ENCODE measurements around the gene DCAKD.

DCAKD gene, protein sequence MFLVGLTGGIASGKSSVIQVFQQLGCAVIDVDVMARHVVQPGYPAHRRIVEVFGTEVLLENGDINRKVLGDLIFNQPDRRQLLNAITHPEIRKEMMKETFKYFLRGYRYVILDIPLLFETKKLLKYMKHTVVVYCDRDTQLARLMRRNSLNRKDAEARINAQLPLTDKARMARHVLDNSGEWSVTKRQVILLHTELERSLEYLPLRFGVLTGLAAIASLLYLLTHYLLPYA
- 15.9 reads per million, percentile 42 among the genes with 10 or more reads in this experiment for total RNA-seq

DNA sequence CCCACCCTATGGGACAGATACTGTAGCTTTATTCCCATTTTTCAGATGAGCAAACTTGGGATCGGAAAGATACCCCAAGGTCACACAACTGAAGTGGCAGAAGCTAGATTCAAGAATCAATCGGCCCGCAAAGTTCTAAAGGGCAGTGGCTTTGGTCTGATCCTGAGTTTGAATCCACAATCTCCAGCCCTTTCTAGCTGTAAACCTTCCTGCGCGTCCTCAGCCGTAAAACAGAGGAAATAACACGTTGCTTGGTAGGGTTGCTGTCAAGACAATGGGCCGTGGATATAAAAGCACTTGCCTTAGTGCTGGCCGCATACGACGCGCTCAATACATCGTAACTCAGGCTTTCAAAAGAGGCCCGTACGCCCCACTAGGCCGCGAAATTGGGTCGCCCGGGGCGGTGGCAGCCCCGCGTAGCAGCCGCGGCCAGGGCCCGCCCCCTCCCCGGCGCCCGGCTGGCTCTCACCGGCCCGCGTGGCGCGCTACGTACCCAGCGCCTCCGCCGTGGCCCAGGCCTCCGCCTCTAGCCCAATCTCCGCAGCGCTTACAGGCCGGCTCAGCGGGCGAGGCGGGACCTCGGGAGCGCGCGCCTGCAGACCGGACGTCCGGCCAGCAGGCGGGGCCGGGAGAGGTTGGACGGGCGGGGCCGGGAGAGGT lies at the start of gene DCAKD:
TSS of gene DCAKD (minus strand) at position 573 of the 660 bp plus-strand sequence. CDS start 16,747 bp downstream, outside the sequence.
- peak; percentile 81 for DNase-seq

DNA sequence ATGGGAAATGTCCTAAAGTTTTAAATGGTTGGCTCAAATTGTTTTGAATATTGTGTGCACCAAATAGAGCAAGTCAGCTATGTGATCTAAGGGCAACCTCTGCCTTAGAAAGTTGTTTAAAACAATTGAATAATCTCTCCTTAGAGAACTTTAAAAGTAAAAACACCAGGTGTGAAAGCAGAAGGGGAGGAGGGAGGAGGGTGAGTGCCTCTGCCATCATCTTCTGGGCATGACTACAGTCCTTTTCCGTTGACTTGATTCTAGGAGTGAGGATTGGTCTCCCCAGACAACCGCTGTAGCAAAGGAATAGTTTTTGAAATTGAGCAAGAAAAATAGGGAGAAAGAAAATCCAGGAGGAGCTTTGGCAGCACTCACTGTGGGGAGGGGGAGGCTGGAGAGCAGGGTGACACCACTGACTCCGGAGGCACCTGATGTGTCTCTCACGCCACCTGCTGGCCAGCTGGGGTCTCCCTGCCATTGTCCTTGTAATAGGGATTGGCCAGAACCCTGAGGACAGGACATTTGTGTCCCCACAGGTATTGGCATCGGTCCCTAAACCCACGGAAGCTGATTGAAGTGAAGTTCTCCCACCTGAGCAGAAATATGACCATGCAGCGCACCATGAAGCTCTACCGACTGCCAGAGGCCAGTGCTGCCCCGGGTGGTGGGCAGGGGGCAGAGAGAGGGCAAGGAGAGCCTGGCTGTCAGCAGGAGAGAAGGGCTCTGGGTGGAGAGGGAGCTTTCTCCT lies 47.6 kb upstream of the DCAKD start:
- peak; percentile 72 for DNase-seq

- DNase-seq = no peak
Measured at GRCh38 chr17:45098081-45098868, 46.8 kb upstream of the DCAKD start.

GRCh38 chr17:45096926-45097325 lies 45.5 kb upstream of the DCAKD start:
- DNase-seq = no peak

- no peak for DNase-seq
Measured at GRCh38 chr17:45096141-45096540, 44.7 kb upstream of the DCAKD start.

DNA sequence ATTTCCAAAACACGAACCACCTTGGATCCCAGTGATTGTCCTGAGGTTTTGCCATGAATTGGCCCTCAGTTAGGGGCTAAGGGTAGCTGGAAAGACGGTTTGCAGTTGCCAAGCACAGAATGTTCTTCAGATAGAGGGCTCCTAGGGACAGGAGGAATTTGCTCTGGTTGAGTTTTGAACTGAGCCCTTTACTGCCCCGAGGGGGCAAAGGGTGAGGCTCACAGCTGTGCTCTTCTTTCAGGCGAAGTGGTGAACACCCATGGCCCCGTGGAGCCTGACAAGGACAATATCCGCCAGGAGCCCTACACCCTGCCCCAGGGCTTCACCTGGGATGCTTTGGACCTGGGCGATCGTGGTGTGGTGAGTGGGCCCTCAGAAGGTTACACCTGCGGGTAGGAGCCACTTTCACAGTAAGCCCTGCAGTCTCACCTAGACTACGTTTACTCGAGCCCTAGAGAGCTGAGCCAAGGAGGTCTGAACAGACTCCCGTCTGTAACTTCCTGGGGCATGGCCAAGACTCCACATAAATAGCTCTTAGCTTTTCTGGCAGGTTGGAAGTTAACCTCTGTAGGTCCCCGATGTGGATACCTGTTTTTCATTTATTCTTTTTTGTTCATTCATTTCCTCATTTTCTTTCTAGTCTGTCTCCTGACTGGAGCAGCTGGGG lies 42.1 kb upstream of the DCAKD start:
- no peak for DNase-seq

- no peak for DNase-seq
Measured at GRCh38 chr17:45092911-45093430, 41.5 kb upstream of the DCAKD start.

DNA sequence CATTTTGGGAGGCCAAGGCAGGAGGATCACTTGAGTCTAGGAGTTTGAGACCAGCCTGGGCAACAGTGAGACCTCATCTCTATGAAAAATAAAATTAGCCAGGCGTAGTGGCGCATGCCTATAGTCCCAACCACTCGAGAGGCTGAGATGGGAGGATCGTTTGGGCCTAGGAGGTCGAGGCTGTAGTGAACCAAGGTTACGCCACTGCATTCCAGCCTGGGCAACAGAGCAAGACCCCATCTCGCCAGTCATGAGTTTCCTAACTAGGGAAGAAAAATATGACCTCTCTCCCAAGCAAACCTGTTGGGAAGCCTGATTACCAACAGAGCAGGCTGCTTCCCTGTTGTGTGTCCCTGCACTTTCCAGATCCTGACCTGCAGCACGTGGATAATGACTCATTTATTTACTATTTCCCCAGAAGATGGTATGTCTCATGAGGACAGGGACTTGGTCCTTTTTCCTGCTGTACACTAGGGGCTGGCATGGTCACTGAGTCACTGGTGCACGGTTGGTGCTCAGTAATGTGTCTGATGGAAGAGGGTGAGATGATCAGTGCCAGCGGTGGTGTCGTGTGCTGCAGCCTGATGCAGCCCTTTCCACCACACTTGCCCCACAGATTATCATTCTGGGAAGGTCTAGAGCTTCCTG lies 40.5 kb upstream of the DCAKD start:
- no peak for DNase-seq

GRCh38 chr17:45090711-45091110 lies 39.3 kb upstream of the DCAKD start:
- DNase-seq = no peak

DNA sequence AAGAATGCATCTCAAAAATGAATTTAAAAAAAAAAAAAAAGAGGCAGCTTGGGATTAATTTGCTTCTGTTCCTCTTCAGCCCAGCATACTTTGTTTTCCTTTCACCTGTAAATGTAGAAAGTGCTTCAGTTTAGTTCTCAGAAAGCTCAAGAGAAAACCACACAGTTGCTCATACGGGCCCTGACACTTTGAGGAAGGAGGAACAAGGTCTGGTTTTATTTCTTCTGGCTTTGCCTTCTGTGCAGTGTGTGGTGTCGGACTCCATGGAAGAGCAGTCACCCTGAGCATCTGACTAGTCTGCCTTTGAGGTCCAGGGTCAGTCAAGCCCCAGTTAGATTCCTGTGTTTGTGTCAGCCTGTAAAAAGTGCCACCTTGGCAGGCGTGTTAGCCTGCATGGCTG lies 37.3 kb upstream of the DCAKD start:
- no peak for DNase-seq

GRCh38 chr17:45087978-45088377 lies 36.5 kb upstream of the DCAKD start:
- DNase-seq = no peak

GRCh38 chr17:45087504-45087975 lies 36.1 kb upstream of the DCAKD start:
- no peak for DNase-seq

GRCh38 chr17:45086865-45087503 lies 35.6 kb upstream of the DCAKD start:
- no peak for DNase-seq

- DNase-seq = no peak
Measured at GRCh38 chr17:45086391-45086790, 35.0 kb upstream of the DCAKD start.

GRCh38 chr17:45081047-45081703 lies 29.7 kb upstream of the DCAKD start:
- DNase-seq = no peak

DNA sequence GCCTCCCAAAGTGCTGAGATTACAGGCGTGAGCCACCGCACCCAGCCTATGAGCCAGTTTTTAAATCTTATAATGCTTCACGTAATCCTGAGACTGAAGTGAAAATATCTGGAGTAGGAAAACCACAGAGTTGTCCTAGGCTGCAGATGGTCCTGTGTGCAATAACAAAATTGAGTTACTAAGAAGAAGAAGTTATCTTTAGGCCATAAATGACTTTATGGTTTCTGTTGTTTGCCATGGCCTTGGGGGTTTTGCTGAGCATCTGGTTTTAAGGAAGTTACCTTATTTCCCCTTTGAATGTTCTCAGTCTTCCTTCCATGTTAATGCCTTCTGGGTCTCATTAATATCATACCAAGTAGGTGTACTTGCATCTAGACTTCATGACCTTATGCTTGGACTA lies 26.2 kb upstream of the DCAKD start:
- no peak for DNase-seq

DNA sequence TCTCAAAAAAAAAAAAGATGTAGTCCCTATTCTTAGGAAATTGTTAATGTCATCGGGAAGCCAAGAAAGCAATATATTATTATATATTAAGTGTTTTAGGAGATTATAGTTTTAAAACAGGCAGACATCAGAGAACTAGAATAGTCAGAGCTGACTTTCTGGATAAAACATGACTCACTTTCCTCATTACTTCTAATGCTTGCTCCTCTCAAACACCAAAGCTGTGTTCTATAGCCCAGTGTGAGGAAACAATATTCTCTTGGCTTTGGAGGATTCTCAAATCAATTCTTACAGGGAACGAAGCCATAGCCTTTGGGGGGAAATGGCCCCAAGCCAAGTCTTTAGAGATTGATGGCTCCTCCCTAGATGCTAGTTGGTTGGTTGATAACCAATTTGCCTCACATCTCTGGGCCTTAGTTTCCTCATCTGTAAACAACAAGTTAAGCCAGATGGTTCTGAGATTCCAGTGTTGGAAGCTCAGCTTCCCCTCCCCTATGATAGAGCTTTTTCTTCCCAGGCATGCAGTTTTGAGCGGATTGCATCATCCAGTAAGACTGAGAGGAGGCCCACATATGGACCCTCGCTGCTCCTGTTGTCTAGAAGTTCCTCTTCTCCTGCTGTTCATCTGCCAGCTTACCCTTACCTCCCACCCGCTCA lies 22.1 kb upstream of the DCAKD start:
- no peak for DNase-seq

GRCh38 chr17:45070809-45071208 lies 19.4 kb upstream of the DCAKD start:
- DNase-seq = no peak

DNA sequence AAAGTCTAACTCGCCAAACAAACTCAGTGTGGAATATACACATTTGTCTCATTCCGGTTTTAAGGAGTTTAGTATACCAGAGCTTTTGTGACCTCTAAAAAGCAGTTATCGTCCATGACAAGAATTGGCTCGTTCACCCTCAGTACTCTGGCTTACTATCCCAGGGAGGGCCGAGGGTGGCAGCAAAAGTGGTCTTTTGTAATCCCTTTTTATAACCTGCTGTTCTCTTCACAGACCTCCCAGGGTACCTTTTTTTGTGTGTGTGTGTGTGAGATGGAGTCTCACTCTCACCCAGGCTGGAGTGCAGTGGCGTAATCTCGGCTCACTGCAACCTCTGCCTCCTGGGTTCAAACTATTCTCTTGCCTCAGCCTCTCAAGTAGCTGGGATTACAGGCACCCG lies 18.6 kb upstream of the DCAKD start:
- DNase-seq = no peak

DNA sequence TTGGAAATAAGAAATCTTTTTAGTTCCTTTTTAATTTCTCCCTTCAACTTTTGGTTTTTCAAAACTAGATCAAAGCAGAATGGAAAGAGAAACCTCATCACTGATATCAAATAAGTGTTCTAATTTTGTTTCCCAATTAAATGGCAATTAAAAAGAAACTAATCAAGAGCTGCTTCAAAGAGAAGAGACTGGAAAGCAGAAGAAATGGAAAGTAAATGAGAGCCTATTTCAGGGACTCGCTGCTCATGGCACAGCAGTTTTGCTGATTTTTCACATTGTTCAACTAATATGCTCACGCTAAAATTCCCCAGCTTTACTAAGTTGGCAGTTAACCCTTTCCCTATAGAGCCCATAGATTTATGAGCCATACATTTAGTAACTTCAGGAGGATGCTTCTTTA lies 16.2 kb upstream of the DCAKD start:
- no peak for DNase-seq

All from effector CD4-positive, alpha-beta T cell (primary cell).